H4 (cell line): Measurements from ENCODE around the gene BMX. TPM values are rescaled to one million over a fixed set of nuclear protein-coding genes. Genes with fewer than 3 reads are reported as not detected.

Source experiments
- DNase-seq: peaks from one replicate; pipeline ENCODE4 v3.0.0-alpha.2; 2015; ENCODE audit warnings: low spot score
- total RNA-seq: library from RNA; depleted of rRNA; stranded (reverse); fragments of >200 nt; shearing (Covaris generic); gene quantifications from 2 replicates; pipeline ENCODE4 v1.2.3, GENCODE V29; 2014; rRNA removed

BMX gene
- total RNA-seq = not detected in 2 replicates

- no peak for DNase-seq
Measured at GRCh38 chrX:15500497-15500966, at the start of gene BMX. Gene BMX, plus strand, starts transcription at chrX:15500807. Its CDS starts 7,547 bp downstream, at chrX:15508354.

- no peak for DNase-seq
Measured at GRCh38 chrX:15451913-15452312, 48.7 kb upstream of the BMX start.

DNA sequence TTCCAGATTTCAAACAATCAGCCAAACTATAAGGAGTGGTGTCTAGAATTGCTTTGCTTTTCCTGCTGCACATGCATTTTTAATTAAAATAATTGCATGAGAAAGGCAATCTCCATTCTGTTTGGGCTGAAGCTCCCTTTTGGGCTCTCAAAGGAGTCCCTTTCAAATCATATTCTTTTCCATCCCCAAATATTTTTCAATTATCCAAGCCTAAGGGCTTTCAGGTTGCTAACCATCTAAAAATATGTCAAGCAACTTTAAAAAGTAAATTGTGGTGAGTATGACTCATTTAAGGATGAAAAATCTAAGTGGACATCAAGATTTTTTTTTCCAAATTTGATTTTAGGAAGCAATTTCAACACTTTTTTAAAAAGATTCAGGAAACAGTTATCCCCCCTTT is 35.9 kb upstream of the BMX start:
- no peak for DNase-seq

- DNase-seq = no peak
Measured at GRCh38 chrX:15465347-15465746, 35.3 kb upstream of the BMX start.

DNA sequence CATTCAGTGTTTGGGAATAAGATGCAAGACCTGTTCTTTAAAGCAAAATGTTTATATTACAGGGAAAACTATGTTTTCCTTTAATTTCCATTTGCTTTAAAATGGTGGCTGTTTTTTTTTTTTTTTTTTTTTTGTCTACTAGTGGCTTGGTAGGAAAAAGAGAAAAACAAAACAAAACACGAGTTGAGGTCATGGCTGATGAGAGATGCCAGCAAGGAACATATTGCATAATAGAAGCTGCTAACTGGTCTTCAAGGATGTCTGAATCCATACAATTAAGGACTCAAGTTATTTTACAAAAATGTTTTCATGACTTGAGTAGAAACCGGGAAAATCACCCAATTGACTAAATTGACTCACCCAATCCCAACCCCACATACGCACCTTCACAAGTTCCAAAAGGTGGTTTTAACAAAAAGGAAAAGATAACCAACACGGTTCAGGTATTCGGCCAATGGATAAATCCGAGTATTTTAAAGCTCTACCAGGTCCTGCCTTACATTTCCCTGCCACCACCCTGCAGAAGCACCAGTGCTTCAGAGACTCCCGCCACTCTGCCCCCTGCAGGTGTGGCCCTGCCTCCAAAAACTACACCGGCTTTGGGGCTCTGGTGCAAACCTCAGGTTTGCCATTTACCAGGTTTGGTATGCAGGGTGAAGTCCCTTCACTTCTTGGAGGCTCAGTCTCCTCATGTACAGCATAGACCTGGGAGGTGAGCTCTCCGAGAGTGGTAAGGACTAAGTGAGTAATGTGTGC is 34.5 kb upstream of the BMX start:
- DNase-seq = peak; percentile 4

DNA sequence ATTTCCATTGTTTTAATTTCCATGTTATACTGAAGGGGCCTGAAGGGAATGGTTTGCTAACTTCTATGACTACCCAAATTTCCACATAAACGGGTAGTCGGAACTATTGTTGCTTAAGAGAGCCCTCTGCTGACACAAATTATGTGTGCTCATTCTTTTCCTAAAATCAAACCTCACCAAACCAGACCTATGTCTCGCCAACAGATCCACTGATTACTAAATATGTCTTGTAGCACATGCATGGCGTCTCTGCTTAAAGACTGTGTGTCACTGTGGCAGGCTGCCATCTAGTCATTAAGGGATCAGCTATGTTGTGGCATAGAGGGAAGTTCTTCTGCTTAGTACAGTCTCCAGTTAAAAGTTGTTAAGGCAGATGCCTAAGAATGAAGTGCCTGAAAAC is 32.6 kb upstream of the BMX start:
- peak; percentile 28 for DNase-seq

DNA sequence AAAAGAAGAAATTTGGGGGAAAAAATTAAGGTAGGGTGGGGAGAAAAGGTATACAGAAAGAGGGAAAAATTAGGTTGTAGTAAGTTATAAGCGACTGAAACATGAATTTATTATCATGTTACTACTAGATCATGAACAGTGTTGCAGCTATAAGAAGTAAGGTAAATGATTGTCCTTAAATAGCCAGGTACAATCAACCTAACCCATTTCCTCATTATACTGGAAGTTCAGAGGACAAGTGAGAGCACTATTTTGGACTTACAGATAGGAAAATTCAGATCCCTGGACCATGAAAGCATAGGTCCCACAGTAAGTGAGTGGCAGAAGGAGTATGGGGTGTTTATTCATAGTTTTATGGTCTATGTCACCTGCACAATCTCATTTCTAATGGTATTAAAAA is 31.0 kb upstream of the BMX start:
- DNase-seq = no peak

DNA sequence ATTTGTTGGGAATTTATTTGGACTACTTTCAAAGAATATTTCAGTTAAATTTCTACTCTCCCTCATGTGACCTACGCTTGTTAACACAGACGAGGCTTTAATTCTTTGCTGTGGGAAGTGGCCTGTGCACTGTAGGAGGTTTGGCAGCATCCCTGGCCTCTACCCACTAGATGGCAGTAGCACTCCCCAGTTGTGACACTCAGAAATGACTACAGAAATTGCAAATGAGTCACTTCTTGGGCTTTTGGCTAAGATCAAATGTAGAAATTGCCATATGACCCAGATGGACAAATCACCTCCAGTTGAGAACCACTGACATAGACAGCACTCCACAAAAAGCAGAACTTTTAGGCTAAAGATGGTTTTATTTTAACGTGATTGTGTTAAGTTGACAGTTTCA is 29.6 kb upstream of the BMX start:
- peak; percentile 41 for DNase-seq

- no peak for DNase-seq
Measured at GRCh38 chrX:15472531-15472930, 28.1 kb upstream of the BMX start.

DNA sequence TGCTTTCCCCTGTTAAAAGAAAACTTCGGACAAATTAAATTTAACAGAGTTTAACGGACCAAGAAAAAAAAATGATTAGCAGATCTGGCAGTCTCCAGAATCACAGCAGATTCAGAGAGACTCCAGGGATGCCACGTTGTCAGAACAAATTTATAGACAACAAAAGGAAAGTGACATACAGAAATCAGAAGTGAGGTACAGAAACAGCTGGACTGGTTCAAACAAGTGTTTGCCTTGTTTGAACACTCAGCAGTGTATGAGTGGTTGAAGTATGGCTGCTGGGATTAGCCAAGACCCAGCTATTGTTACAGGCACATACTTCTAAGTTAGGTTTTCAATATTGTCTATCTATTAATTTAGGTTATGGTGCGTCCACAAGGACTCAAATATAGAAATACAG is 26.6 kb upstream of the BMX start:
- DNase-seq = no peak

GRCh38 chrX:15475021-15475420 is 25.6 kb upstream of the BMX start:
- peak; percentile 14 for DNase-seq

GRCh38 chrX:15475486-15475885 is 25.1 kb upstream of the BMX start:
- DNase-seq = no peak

DNA sequence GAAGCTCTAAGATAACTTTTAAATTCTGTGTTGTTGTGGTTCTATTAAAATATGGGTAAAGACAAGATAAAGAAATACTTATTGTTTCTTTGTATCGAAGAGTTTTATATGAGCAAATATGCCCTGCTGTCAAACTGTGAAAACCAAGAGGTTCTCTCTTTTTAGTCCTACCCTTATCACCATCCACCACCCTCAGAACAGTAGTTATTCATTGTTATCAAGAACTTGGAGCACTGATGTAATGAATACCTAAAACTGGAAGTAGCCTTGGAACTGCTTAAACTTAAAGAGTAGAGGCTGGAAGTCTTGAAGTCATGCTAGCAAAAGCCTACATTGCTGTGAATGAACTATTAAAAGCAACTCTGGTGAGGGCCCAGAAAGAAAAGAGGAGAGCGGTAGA is 16.7 kb upstream of the BMX start:
- no peak for DNase-seq

DNA sequence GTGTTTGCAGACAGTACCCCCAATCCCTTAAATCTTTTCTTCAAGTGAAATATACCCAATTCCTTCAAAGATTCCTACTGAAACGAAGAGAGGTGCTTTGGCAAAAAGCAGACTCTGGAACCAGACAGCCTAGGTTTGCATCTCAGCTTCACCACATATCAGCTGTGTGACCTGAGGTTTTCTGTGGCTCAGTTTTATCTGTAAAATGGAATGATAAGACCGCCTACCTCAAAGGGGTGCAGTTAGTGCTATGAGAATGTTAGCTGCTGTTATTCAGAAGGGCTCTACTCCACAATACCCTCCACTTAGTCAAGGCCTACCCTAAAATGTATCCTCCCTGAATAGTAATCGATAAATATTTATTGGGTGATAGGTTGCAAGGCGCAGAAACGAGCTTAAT is 8.1 kb upstream of the BMX start:
- DNase-seq = no peak

- DNase-seq = peak; percentile 83
Measured at GRCh38 chrX:15493118-15493962, 7.3 kb upstream of the BMX start, which contains the start of gene PIR. Gene PIR, minus strand, starts transcription at chrX:15493333. Its CDS starts 2,076 bp downstream, at chrX:15491257.

DNA sequence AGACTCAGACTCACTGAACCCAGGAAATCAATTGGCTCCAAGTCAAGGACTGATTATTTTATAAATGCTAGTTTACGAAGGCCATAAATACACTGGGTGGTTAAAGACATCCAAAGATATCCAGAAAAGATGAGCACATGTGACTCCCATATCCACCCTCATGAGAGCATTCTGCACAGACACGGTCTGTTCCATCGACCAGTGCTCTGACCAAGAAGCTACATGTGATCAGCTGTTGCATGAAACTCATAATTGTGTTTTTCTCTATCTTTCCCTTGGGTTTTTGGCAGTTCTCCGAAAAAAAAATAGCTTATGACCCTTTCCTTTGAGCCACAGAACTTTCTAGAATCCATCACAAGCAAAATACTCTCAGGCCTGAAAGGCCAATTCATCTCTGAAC is 4.8 kb upstream of the BMX start:
- no peak for DNase-seq

GRCh38 chrX:15496824-15497223 is 3.8 kb upstream of the BMX start:
- no peak for DNase-seq

- peak; percentile 46 for DNase-seq
Measured at GRCh38 chrX:15497865-15498264, 2.7 kb upstream of the BMX start.

DNA sequence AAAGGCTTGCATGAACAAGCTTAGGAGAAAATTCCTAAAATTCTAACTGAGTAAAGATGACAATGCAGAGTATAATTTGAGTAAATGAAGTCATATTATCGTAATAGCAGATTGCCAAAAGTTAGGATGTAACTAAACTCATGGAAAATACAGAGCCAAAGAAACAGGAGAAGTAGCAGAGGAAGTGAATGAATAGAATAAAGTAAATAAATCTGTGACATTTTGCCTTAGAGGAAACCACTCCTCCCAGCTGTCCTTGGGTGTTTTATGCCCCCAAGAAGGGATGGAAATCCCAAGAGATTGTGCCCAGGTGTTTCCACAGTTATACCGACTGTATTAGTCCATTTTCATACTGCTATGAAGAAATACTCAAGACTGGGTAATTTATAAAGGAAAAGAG is 1.9 kb upstream of the BMX start:
- DNase-seq = no peak

DNA sequence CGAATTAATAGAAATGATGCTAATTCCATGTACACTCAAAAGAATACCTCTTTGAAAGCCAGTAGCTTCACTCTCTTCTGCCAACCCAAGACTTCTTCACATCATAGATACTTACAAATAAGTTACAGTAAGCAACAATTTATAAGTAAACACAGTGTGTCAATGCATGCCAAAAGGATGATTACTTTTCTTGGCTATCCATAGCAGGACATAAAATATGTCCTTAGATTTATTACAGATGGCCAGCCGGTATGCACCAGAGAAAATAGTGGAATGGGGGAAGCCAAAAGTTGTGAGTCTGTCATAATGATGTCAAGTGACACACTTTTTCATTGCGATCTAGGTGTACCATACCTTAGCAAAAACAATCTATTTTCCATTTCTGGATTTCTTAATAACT is 631 bp upstream of the BMX start:
- DNase-seq = no peak

DNA sequence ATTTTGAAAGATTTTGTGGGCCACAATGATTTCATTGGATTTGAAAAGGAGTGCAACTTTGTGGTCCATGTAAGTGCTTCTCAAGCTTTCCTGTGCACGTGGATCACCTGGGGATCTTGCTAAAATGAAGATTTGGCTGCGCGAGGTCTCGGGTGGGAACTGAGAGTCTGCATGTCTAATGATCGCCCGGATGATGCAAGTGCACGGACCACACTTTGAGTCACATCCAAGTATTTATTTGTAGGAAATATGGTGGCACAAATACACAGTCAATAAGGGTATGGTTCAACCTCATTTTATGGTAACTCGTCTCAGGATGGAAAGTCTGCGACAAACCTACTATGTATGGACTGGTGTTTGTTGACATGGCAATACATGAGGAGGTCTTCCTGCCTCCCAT is 899 bp downstream of the BMX start:
- DNase-seq = no peak

GRCh38 chrX:15504661-15505060 is 4.1 kb downstream of the BMX start:
- DNase-seq = no peak

- DNase-seq = no peak
Measured at GRCh38 chrX:15505101-15505500, 4.5 kb downstream of the BMX start.
